K562 (cell line): ENCODE data around the gene LINGO3. TPM values are rescaled to one million over a fixed set of nuclear protein-coding genes. Genes with fewer than 3 reads are reported as not detected.

Experiments used
- DACH1 ChIP-seq: fragments of 450-650 bp; IDR thresholded peaks from 2 replicates; pipeline ENCODE4 v1.6.1; 2018; ENCODE audit not compliant: partially characterized antibody
- E2F3 ChIP-seq: fragments of 250-450 bp; sonication (Bioruptor Pico); IDR thresholded peaks from 2 replicates; pipeline ENCODE4 v1.4.0; 2020; ENCODE audit warnings: mild to moderate bottlenecking
- EP400 ChIP-seq: fragments of 450-650 bp; IDR thresholded peaks from 2 replicates; pipeline ENCODE4 v1.6.1; 2017; ENCODE audit warnings: antibody characterized with exemption, mild to moderate bottlenecking, moderate library complexity
- FOXK2 ChIP-seq, 2 experiments: fragments of 450-650 bp; IDR thresholded peaks in 1 of 2; conservative IDR thresholded peaks in 1 of 2; 2 replicates each; pipeline ENCODE4 v1.6.1; 2016; ENCODE audit warnings: low read depth in 2 of 2, mild to moderate bottlenecking in 1 of 2
- FOXP1 ChIP-seq: sonication (generic); formaldehyde crosslinking; IDR thresholded peaks from 2 replicates; pipeline ENCODE4 v1.8.0; 2022; ENCODE audit warnings: mild to moderate bottlenecking, missing genetic modification reagents
- MCM2 ChIP-seq: fragments of 450-650 bp; IDR thresholded peaks from 2 replicates; pipeline ENCODE4 v1.6.1; 2017; ENCODE audit warnings: low read depth, mild to moderate bottlenecking
- MCM7 ChIP-seq, 2 experiments: fragments of 450-650 bp; IDR thresholded peaks; 2 replicates each; pipeline ENCODE4 v1.6.1; 2016 to 2018
- NRF1 ChIP-seq, 2 experiments: fragments of 450-650 bp; IDR thresholded peaks in 1 of 2; conservative IDR thresholded peaks in 1 of 2; 2 replicates each; pipeline ENCODE4 v1.6.1; 2014; ENCODE audit warnings: mild to moderate bottlenecking in 2 of 2
- POLR2A ChIP-seq: fragments of 450-650 bp; conservative IDR thresholded peaks from 2 replicates; pipeline ENCODE4 v1.6.1; 2016
- SIN3B ChIP-seq: fragments of 450-650 bp; IDR thresholded peaks from 2 replicates; pipeline ENCODE4 v1.6.1; 2017; ENCODE audit warnings: low read depth, mild to moderate bottlenecking, moderate library complexity
- SMAD3 ChIP-seq: fragments of 450-650 bp; formaldehyde crosslinking; conservative IDR thresholded peaks from 2 replicates; pipeline ENCODE4 v1.4.0; 2020; ENCODE audit warnings: mild to moderate bottlenecking
- STAG1 ChIP-seq: sonication (generic); formaldehyde crosslinking; IDR thresholded peaks from 2 replicates; pipeline ENCODE4 v1.5.0; 2020; ENCODE audit warnings: missing genetic modification reagents, borderline replicate concordance
- TAF7 ChIP-seq: fragments of 450-650 bp; IDR thresholded peaks from 2 replicates; pipeline ENCODE4 v1.6.1; 2016; ENCODE audit warnings: missing genetic modification characterization, missing compliant biosample characterization
- ZEB2 ChIP-seq: fragments of 450-650 bp; IDR thresholded peaks from 2 replicates; pipeline ENCODE4 v1.6.1; 2016
- ZNF12 ChIP-seq: sonication (generic); formaldehyde crosslinking; IDR thresholded peaks from 2 replicates; pipeline ENCODE4 v1.4.0; 2020; ENCODE audit warnings: mild to moderate bottlenecking, missing genetic modification reagents
- ZNF121 ChIP-seq: sonication (generic); formaldehyde crosslinking; conservative IDR thresholded peaks from 2 replicates; pipeline ENCODE4 v1.8.0; 2022; ENCODE audit warnings: missing genetic modification reagents
- ZNF23 ChIP-seq: fragments of 250-450 bp; sonication (Bioruptor Pico); IDR thresholded peaks from 2 replicates; pipeline ENCODE4 v1.4.0; 2020; ENCODE audit warnings: mild to moderate bottlenecking
- ZNF239 ChIP-seq: fragments of 250-450 bp; sonication (Bioruptor Pico); IDR thresholded peaks from 2 replicates; pipeline ENCODE4 v1.4.0; 2020; ENCODE audit warnings: mild to moderate bottlenecking
- ZNF253 ChIP-seq: fragments of 250-450 bp; sonication (Bioruptor Pico); conservative IDR thresholded peaks from 2 replicates; pipeline ENCODE4 v1.6.1; 2021; ENCODE audit warnings: mild to moderate bottlenecking
- ZNF76 ChIP-seq: fragments of 250-450 bp; sonication (Bioruptor Pico); IDR thresholded peaks from 2 replicates; pipeline ENCODE4 v1.4.0; 2020; ENCODE audit warnings: mild to moderate bottlenecking, moderate library complexity, borderline replicate concordance
- ZNF766 ChIP-seq: fragments of 200-800 bp; sonication (Bioruptor generic); conservative IDR thresholded peaks from 2 replicates; pipeline ENCODE4 v1.6.1; 2016; ENCODE audit warnings: missing genetic modification characterization, missing compliant biosample characterization
- ZNF785 ChIP-seq: fragments of 250-450 bp; sonication (Bioruptor Pico); IDR thresholded peaks from 2 replicates; pipeline ENCODE4 v1.4.0; 2020; ENCODE audit warnings: mild to moderate bottlenecking
- ZNF830 ChIP-seq: fragments of 250-450 bp; sonication (Bioruptor Pico); IDR thresholded peaks from 2 replicates; pipeline ENCODE4 v1.5.0; 2021; ENCODE audit warnings: mild to moderate bottlenecking
- polyA plus RNA-seq, 8 experiments: library from polyadenylated mRNA; depleted of rRNA in 4 of 8; stranded (reverse) in 5 of 8; unstranded in 3 of 8; fragments of >200 nt; fragmentation: Nextera tagmentation in 2 of 8; fragmentation: Illumina TruSeq in 1 of 8; extraction: Ambion mirVana in 2 of 8; extraction: Trizol in 1 of 8; gene quantifications; 2 replicates each; pipeline versions ENCODE4 v1.2.1 to v1.2.3, GENCODE V29; 2011 to 2014; ENCODE audit warnings: inconsistent platforms in 1 of 8, missing spikeins in 1 of 8
- total RNA-seq, 7 experiments: library from RNA; depleted of rRNA in 6 of 7; stranded (reverse); fragments of >200 nt in 6 of 7; fragmentation: Illumina TruSeq in 2 of 7; extraction: Trizol in 2 of 7; gene quantifications; 2 replicates each; pipeline versions ENCODE4 v1.2.1 to v1.2.3, GENCODE V29; 2011 to 2021; ENCODE audit warnings: low replicate concordance in 1 of 7
- TF ChIP-seq, protein P1 (sequence below): IDR thresholded peaks from 2 replicates; pipeline ENCODE4 v1.6.1; 2011; ENCODE audit not compliant: insufficient read length; ENCODE audit errors: extremely low read depth
- TF ChIP-seq, protein P2 (sequence below): fragments of 250-450 bp; sonication (Bioruptor Pico); IDR thresholded peaks from 2 replicates; pipeline ENCODE4 v1.5.0; 2020; ENCODE audit warnings: mild to moderate bottlenecking, borderline replicate concordance
- TF ChIP-seq, protein P3 (sequence below): fragments of 450-650 bp; formaldehyde crosslinking; IDR thresholded peaks from 2 replicates; pipeline ENCODE4 v1.4.0; 2020; ENCODE audit warnings: mild to moderate bottlenecking, moderate library complexity
- TF ChIP-seq, protein P4 (sequence below): fragments of 250-450 bp; sonication (Bioruptor Pico); IDR thresholded peaks from 2 replicates; pipeline ENCODE4 v1.6.1; 2021; ENCODE audit warnings: mild to moderate bottlenecking

LINGO3 gene
- total and polyA plus RNA-seq, 9 of the 15 experiments (the other 6 are each of a cell fraction or from before 2014, with no cell fraction given): 0.03 to 0.05 (median 0.03) TPM; not detected in 6

DNA sequence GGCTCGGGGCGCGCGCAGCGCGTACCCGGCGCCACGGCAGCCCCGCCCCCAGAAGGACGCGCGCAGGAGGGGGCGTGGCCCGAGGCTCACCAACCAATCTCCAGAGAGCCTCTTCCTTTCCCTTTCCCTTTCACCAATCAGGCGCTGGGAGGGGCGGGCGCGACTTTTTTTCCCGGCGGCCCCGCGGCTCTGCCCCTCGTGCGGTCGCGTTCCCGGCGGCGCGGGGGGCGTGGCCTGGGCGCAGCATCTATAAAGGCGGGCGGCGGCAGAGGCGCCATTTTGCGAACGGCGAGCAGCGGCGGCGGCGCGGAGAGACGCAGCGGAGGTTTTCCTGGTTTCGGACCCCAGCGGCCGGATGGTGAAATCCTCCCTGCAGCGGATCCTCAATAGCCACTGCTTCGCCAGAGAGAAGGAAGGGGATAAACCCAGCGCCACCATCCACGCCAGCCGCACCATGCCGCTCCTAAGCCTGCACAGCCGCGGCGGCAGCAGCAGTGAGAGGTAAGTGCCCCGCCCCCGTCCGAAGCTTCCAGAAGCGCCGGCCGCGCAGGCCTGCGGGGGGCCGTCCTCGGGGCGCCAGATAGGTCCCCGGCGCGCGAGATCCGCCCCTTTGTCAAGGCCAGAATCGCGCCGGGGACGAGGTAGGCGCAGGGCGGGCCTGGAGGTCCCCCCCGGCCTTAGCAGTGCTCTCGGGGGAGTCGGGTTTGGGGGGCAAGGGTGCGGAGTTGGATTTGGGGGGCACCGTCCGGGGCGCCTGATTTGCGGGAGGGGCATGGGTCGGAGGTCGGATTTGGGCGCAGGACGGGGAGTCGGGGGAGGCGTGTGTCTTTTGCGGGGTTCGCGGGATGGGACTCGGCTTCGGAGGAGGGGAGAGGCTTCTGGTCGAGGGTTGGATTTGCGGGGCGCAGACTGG is 38.5 kb downstream of the LINGO3 start (continued):
- TF ChIP-seq SMAD3 (CRISPR knock-in tag) (no peak), NRF1 (conservative IDR thresholded peaks at IDR 0.05 in 1 of 2, IDR thresholded peaks at IDR 0.05 in 1 of 2) (peak; percentile 86 to 88), ZNF12 (CRISPR knock-in tag) (no peak), MCM2 (no peak), ZNF76 (no peak), ZNF785 (no peak), ZNF766 (CRISPR knock-in tag) (peak; percentile 96), EP400 (peak; percentile 83; the same call in 1 of the 2 replicates), ZNF239 (CRISPR knock-in tag) (no peak), STAG1 (CRISPR knock-in tag) (no peak), ZEB2 (no peak), ZNF830 (CRISPR knock-in tag) (no peak), FOXP1 (CRISPR knock-in tag) (peak; percentile 50; the same call in 1 of the 2 replicates), DACH1 (no peak), ZNF23 (CRISPR knock-in tag) (no peak), ZNF253 (CRISPR knock-in tag) (no peak), POLR2A (peak; percentile 100), ZNF121 (CRISPR knock-in tag) (no peak), SIN3B (peak; percentile 45; the same call in 1 of the 2 replicates), TAF7 (tag) (peak; percentile 98), E2F3 (CRISPR knock-in tag) (no peak), MCM7 (IDR thresholded peaks at IDR 0.05) (no peak), FOXK2 (conservative IDR thresholded peaks at IDR 0.05 in 1 of 2, IDR thresholded peaks at IDR 0.05 in 1 of 2; ENCODE audit: low read depth in 2 of 2) (no peak)
- TF ChIP-seq, protein P1, sequence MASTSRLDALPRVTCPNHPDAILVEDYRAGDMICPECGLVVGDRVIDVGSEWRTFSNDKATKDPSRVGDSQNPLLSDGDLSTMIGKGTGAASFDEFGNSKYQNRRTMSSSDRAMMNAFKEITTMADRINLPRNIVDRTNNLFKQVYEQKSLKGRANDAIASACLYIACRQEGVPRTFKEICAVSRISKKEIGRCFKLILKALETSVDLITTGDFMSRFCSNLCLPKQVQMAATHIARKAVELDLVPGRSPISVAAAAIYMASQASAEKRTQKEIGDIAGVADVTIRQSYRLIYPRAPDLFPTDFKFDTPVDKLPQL: peak; percentile 98
- TF ChIP-seq, protein P2, sequence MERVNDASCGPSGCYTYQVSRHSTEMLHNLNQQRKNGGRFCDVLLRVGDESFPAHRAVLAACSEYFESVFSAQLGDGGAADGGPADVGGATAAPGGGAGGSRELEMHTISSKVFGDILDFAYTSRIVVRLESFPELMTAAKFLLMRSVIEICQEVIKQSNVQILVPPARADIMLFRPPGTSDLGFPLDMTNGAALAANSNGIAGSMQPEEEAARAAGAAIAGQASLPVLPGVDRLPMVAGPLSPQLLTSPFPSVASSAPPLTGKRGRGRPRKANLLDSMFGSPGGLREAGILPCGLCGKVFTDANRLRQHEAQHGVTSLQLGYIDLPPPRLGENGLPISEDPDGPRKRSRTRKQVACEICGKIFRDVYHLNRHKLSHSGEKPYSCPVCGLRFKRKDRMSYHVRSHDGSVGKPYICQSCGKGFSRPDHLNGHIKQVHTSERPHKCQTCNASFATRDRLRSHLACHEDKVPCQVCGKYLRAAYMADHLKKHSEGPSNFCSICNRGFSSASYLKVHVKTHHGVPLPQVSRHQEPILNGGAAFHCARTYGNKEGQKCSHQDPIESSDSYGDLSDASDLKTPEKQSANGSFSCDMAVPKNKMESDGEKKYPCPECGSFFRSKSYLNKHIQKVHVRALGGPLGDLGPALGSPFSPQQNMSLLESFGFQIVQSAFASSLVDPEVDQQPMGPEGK (CRISPR knock-in tag): no peak
- TF ChIP-seq, protein P3, sequence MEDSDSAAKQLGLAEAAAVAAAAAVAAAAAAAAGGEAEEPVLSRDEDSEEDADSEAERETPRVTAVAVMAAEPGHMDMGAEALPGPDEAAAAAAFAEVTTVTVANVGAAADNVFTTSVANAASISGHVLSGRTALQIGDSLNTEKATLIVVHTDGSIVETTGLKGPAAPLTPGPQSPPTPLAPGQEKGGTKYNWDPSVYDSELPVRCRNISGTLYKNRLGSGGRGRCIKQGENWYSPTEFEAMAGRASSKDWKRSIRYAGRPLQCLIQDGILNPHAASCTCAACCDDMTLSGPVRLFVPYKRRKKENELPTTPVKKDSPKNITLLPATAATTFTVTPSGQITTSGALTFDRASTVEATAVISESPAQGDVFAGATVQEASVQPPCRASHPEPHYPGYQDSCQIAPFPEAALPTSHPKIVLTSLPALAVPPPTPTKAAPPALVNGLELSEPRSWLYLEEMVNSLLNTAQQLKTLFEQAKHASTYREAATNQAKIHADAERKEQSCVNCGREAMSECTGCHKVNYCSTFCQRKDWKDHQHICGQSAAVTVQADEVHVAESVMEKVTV: no peak
- TF ChIP-seq, protein P4, sequence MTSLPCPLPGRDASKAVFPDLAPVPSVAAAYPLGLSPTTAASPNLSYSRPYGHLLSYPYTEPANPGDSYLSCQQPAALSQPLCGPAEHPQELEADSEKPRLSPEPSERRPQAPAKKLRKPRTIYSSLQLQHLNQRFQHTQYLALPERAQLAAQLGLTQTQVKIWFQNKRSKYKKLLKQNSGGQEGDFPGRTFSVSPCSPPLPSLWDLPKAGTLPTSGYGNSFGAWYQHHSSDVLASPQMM (CRISPR knock-in tag): no peak
